SK-N-SH (cell line): Measurements from ENCODE around the gene ADAMTS17.

Experiments used
- CTCF ChIP-seq: fragments of 200-600 bp; sonication (generic); IDR thresholded peaks from 2 replicates; pipeline ENCODE4 v1.6.1; 2017; ENCODE audit warnings: antibody characterized with exemption, mild to moderate bottlenecking, moderate library complexity
- FOXM1 ChIP-seq: IDR thresholded peaks from 2 replicates; pipeline ENCODE4 v1.4.0; 2012; ENCODE audit warnings: low read depth, mild to moderate bottlenecking
- POLR2AphosphoS5 ChIP-seq: IDR thresholded peaks from 2 replicates; pipeline ENCODE4 v1.6.1; 2012; ENCODE audit warnings: low read depth, low read length

GRCh38 chr15:100005715-100006114, 336.1 kb downstream of the ADAMTS17 start:
- no peak for TF ChIP-seq CTCF
- no peak for TF ChIP-seq POLR2AphosphoS5
- TF ChIP-seq FOXM1, result no peak
